ENCODE data around the gene KMT2C. TPM values are rescaled to one million over a fixed set of nuclear protein-coding genes. Genes with fewer than 3 reads are reported as not detected.
A peak's percentile ranks its signal among the peaks of the same experiment; 100 is the strongest.
"Not testable (repeated sequence)": the region's sequence is repeated elsewhere in the genome, so short reads cannot be mapped to it uniquely, and the experiment has no call there.

The KMT2C gene
- total RNA-seq, 4 donors from 2014 or later: 44.1 to 67.6 (median 63.9) TPM

- TF ChIP-seq POLR2A (IDR thresholded peaks at IDR 0.05) (no peak), CTCF (IDR thresholded peaks at IDR 0.05 in 4 of 5, conservative IDR thresholded peaks at IDR 0.05 in 1 of 5) (no peak)
- no peaks in the 10 kb centered on the region for H3K36me3 ChIP-seq
- no peak overlapping the region for H3K4me3 ChIP-seq
- ATAC-seq: no peak
- peaks cover 19 to 27% of the 10 kb centered on the region in 2 donors for H3K4me1 ChIP-seq
- DNase-seq: no peak
- H3K27ac ChIP-seq: no peak overlapping the region
- H3K9me3 ChIP-seq: no peaks in the 10 kb centered on the region
- in situ Hi-C loops (cut with MboI; ENCODE audit: low sequenced_read_pairs in 4 of 4): no loop called here
- no peaks in the 10 kb centered on the region for H3K27me3 ChIP-seq
- intact Hi-C loops (cut with DNase I; ENCODE audit: low total_unique reads): no loop called here
These were observed 36.5 kb downstream of the KMT2C start for GRCh38 chr7:152399344-152399743.

- Histone ChIP-seq H3K4me3 (no peak overlapping the region), H3K9me3 (no peaks in the 10 kb centered on the region), H3K4me1 (peaks cover 42 to 56% of the 10 kb centered on the region in 2 donors), H3K27me3 (no peaks in the 10 kb centered on the region), H3K27ac (no peak overlapping the region), H3K36me3 (no peaks in the 10 kb centered on the region)
- DNase-seq: no peak
- intact Hi-C loops (cut with DNase I; ENCODE audit: low total_unique reads) (no loop called here), in situ Hi-C loops (cut with MboI; ENCODE audit: low sequenced_read_pairs in 4 of 4) (no loop called here)
- peak in 1 of 2 donors; percentile 31 for ATAC-seq
- no peak for TF ChIP-seq POLR2A (IDR thresholded peaks at IDR 0.05)
- no peak for TF ChIP-seq CTCF (IDR thresholded peaks at IDR 0.05 in 4 of 5, conservative IDR thresholded peaks at IDR 0.05 in 1 of 5)
These were observed 40.7 kb downstream of the KMT2C start for GRCh38 chr7:152395112-152395511.

- H3K9me3 ChIP-seq; intact Hi-C loops (cut with DNase I; ENCODE audit: low total_unique reads); H3K4me3 ChIP-seq; in situ Hi-C loops (cut with MboI; ENCODE audit: low sequenced_read_pairs in 4 of 4); H3K27ac ChIP-seq; DNase-seq; H3K36me3 ChIP-seq; H3K27me3 ChIP-seq: not testable (repeated sequence)
- peak; percentile 58 to 76 for ATAC-seq
- peaks cover 42 to 52% of the 10 kb centered on the region in 2 donors for H3K4me1 ChIP-seq
- TF ChIP-seq CTCF (IDR thresholded peaks at IDR 0.05 in 4 of 5, conservative IDR thresholded peaks at IDR 0.05 in 1 of 5): peak; percentile 38 to 60 (median 48)
These were observed 41.6 kb downstream of the KMT2C start for GRCh38 chr7:152394214-152394613.

- ATAC-seq: no peak
- Histone ChIP-seq H3K27me3 (no peaks in the 10 kb centered on the region), H3K9me3 (no peaks in the 10 kb centered on the region), H3K27ac (no peak overlapping the region), H3K4me1 (peaks cover 31 to 46% of the 10 kb centered on the region in 2 donors), H3K36me3 (no peaks in the 10 kb centered on the region), H3K4me3 (no peak overlapping the region)
- intact Hi-C loops (cut with DNase I; ENCODE audit: low total_unique reads): no loop called here
- in situ Hi-C loops (cut with MboI; ENCODE audit: low sequenced_read_pairs in 4 of 4): no loop called here
- TF ChIP-seq POLR2A (IDR thresholded peaks at IDR 0.05): no peak
- no peak for TF ChIP-seq CTCF (IDR thresholded peaks at IDR 0.05 in 4 of 5, conservative IDR thresholded peaks at IDR 0.05 in 1 of 5)
- no peak for DNase-seq
These were observed 43.5 kb downstream of the KMT2C start for GRCh38 chr7:152392254-152392653.

- intact Hi-C loops (cut with DNase I; ENCODE audit: low total_unique reads); H3K4me3 ChIP-seq; in situ Hi-C loops (cut with MboI; ENCODE audit: low sequenced_read_pairs in 4 of 4); H3K9me3 ChIP-seq; DNase-seq; H3K27me3 ChIP-seq; H3K36me3 ChIP-seq: not testable (repeated sequence)
- peak overlapping the region; percentile 15 to 57 (median 35) for H3K27ac ChIP-seq
- peak in 1 of 2 donors; percentile 71 for ATAC-seq
- peaks cover 37 to 52% of the 10 kb centered on the region in 2 donors for H3K4me1 ChIP-seq
These were observed 49.6 kb downstream of the KMT2C start for GRCh38 chr7:152386136-152386764.

- Histone ChIP-seq H3K27ac (peak overlapping the region in 1 of 4 donors; percentile 30), H3K4me1 (peaks cover 40 to 52% of the 10 kb centered on the region in 2 donors)
- intact Hi-C loops (cut with DNase I; ENCODE audit: low total_unique reads); H3K27me3 ChIP-seq; H3K4me3 ChIP-seq; DNase-seq; ATAC-seq; H3K36me3 ChIP-seq; in situ Hi-C loops (cut with MboI; ENCODE audit: low sequenced_read_pairs in 4 of 4); H3K9me3 ChIP-seq: not testable (repeated sequence)
These were observed 51.3 kb downstream of the KMT2C start for GRCh38 chr7:152384235-152385200.

Data from gastrocnemius medialis (tissue), 4 donors.